IPS-15b (cell line): ENCODE data around the gene CWF19L1.
"Not testable (repeated sequence)": the region's sequence is repeated elsewhere in the genome, so short reads cannot be mapped to it uniquely, and the experiment has no call there.

Experiments
- H3K27me3 ChIP-seq: one replicate; pipeline ENCODE4 v1.6.1; 2013; ENCODE audit warnings: low read length; ENCODE audit not compliant: control insufficient read depth, insufficient read depth
- H3K36me3 ChIP-seq: one replicate; pipeline ENCODE4 v1.6.1; 2013; ENCODE audit warnings: low read length; ENCODE audit not compliant: control insufficient read depth, insufficient read depth
- H3K4me1 ChIP-seq: one replicate; pipeline ENCODE4 v1.6.1; 2013; ENCODE audit warnings: mild to moderate bottlenecking, low read length; ENCODE audit not compliant: control insufficient read depth, insufficient read depth
- H3K4me3 ChIP-seq: one replicate; pipeline ENCODE4 v1.5.1; 2013; ENCODE audit warnings: low read depth, low read length
- H3K9ac ChIP-seq: one replicate; pipeline ENCODE4 v1.6.1; 2013; ENCODE audit warnings: low read depth, mild to moderate bottlenecking, low read length
- H3K9me3 ChIP-seq: one replicate; pipeline ENCODE4 v1.6.1; 2013; ENCODE audit warnings: mild to moderate bottlenecking, low read length; ENCODE audit not compliant: control insufficient read depth, insufficient read depth

The CWF19L1 gene

DNA sequence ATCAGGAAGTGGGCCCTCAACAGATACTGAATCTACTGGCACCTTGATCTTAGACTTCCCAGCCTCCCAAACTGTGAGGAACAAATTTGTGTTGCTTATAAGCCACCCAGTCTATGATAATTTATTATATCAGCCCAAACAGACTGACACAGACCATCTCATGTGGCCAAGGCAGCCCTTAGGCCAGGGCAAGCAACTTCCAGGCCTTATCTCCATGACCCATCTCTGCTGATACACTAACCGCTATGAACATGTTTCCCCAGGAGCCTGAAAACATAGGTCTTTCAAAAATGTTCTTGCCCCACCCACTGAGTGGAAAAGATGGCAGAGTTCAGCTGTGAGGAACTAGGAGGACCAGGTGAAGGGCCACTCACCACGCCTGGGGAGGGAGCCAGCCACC, 22.2 kb upstream of the CWF19L1 start:
- no peaks in the 10 kb centered on the region for H3K27me3 ChIP-seq
- H3K9me3 ChIP-seq, result no peaks in the 10 kb centered on the region
- no peak overlapping the region for H3K9ac ChIP-seq
- H3K4me3 ChIP-seq, result no peak overlapping the region
- H3K36me3 ChIP-seq, result no peaks in the 10 kb centered on the region
- no peaks in the 10 kb centered on the region for H3K4me1 ChIP-seq

DNA sequence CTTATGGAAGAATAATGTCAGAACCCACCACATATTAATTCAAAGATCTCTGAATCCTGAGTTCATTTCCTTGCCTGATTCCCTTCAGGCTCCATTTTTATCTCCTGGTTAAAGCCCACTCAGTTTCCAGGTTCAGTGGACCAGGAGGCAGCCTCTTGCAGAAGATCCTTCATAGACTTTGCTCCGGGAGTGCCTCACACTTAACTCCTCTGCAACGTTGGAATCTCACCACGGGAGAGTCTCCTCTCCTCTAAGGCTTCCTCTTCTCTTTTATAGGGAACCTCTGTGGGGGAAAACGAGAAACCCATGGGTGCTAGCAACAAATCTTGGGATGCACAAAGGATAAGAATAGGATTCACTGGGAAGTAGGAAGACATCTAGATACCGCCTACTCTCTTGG, 20.8 kb upstream of the CWF19L1 start:
- Histone ChIP-seq H3K27me3 (no peaks in the 10 kb centered on the region), H3K9ac (no peak overlapping the region), H3K36me3 (peaks cover 3% of the 10 kb centered on the region), H3K4me1 (no peaks in the 10 kb centered on the region), H3K9me3 (no peaks in the 10 kb centered on the region), H3K4me3 (no peak overlapping the region)

DNA sequence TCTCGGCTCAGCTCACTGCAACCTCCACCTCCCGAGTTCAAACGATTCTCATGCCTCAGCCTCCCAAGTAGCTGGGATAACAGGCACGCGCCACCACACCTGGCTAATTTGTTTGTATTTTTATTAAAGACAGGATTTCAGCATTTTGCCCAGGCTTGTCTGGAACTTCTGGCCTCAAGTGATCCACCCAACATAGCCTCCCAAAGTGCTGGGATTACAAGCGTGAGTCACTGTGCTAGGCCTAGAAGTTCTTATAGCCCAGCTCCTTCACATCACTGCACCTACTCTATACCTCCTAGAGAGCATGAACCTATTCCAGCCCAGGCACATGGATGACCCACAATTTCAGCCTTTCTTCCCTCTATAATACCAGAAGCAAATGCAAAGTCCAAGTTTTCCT, 20.3 kb upstream of the CWF19L1 start:
- Histone ChIP-seq H3K4me1 (no peaks in the 10 kb centered on the region), H3K36me3 (peaks cover 4% of the 10 kb centered on the region), H3K9me3 (no peaks in the 10 kb centered on the region), H3K9ac (no peak overlapping the region), H3K27me3 (no peaks in the 10 kb centered on the region), H3K4me3 (no peak overlapping the region)

DNA sequence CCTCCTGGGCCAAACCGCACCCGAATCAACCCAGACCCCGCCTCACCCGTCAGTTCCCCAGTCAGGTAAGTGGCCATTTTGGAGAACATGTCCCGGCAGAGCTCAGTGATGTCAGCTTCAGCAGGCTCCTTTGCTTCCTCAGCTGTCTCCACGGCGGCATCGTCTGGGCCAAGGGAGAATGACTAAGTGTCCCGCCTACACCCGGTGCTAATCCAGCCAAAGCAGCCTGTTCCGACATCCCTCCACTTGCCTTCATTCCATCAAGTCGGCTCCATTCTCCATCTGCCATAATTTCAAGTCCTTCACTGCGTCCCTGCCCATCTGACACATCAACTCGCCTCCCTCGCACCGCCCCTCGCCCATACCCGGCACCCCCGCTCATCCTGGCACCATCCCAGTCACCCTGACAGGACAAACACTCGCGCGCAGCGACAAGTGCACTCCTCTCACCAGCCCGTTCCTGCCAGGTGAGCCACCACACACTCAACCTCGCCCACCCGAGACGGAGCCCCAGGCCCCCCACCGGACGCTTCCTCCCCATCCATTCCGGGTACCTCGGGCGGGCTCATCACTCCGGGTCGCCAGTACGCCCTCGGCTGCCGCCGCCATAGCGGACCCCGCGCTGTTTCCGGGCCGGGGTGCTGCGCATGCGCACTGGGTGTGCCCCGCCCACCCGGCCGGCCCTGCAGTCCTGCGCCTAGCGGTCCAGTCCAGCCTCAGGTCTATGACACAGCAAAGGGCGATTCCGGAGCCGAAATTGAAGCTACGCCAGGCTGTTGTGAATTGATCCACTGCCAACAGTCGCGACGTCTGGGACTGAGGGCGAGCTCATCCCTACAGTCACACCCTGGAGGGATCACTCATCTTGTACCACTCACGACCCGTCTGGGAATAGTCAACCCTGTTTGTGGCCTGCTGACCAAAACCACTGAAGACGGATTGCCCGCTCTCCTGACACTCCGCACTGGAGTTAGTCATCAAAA, 18.9 kb upstream of the CWF19L1 start, which contains the start of gene BLOC1S2:
BLOC1S2 (minus strand) TSS at position 630 of the 983 bp plus-strand sequence; CDS start at position 609, 21 bp downstream.
- H3K9ac ChIP-seq, result peak within 1 kb of the TSS; percentile 96
- H3K4me1 ChIP-seq, result no peaks in the 10 kb centered on the region
- H3K27me3 ChIP-seq, result no peaks in the 10 kb centered on the region
- no peaks in the 10 kb centered on the region for H3K9me3 ChIP-seq
- peak within 1 kb of the TSS; percentile 98 for H3K4me3 ChIP-seq
- H3K36me3 ChIP-seq, result peaks cover 4% of the 10 kb centered on the region

DNA sequence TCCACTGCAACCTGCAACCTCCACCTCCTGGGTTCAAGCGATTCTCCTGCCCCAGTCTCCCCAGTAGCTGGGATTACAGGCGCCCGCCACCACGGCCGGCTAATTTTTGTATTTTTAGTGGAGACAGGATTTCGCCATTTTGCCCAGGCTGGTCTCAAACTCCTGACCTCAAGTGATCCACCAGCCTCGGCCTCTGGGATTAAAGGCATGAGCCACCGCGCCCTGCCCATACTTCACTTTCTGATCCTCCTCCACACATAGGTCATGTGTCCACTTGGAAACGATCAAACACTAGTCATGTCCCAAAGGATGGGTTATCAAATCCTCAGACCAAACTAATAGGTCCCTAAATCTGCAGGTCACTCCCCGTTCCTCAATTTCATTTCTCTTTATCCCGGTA, 17.9 kb upstream of the CWF19L1 start:
- H3K9me3 ChIP-seq, H3K27me3 ChIP-seq, H3K4me1 ChIP-seq: not testable (repeated sequence)
- peak overlapping the region; percentile 98 for H3K4me3 ChIP-seq
- peak overlapping the region; percentile 96 for H3K9ac ChIP-seq
- peaks cover 11% of the 10 kb centered on the region for H3K36me3 ChIP-seq

DNA sequence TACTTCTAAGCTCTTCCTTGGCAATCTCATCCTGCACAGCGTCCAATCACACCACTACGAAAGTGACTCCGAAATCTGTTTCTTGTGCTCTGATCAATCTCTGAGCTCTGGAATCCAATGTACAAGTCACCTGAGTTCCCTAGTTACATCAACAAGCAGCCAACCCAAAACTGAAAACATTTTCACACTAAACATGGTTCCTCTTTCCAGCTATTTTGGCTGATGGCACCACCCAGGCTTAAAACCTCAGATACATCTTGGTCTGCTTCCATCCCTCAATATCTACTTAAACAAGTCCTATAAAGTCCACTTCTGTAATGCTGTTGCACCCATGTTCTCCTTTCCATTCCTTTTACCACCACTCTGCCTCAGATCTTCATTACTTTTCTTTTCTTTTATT, 15.5 kb upstream of the CWF19L1 start:
- Histone ChIP-seq H3K9ac (no peak overlapping the region), H3K4me3 (no peak overlapping the region), H3K9me3 (no peaks in the 10 kb centered on the region), H3K4me1 (no peaks in the 10 kb centered on the region), H3K36me3 (peaks cover 27% of the 10 kb centered on the region), H3K27me3 (no peaks in the 10 kb centered on the region)

DNA sequence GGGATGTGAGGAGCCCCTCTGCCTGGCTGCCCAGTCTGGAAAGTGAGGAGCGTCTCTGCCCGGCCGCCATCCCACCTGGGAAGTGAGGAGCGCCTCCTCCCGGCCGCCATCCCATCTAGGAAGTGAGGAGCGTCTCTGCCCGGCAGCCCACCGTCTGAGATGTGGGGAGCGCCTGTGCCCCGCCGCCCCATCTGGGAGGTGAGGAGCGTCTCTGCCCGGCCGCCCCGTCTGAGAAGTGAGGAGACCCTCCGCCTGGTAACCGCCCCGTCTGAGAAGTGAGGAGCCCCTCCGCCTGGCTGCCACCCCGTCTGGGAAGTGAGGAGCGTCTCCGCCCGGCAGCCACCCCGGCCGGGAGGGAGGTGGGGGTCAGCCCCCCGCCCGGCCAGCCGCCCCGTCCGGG, 9.5 kb upstream of the CWF19L1 start:
- not testable (repeated sequence) for H3K27me3 ChIP-seq, H3K9ac ChIP-seq, H3K4me3 ChIP-seq, H3K9me3 ChIP-seq, H3K4me1 ChIP-seq
- peaks cover 29% of the 10 kb centered on the region for H3K36me3 ChIP-seq

DNA sequence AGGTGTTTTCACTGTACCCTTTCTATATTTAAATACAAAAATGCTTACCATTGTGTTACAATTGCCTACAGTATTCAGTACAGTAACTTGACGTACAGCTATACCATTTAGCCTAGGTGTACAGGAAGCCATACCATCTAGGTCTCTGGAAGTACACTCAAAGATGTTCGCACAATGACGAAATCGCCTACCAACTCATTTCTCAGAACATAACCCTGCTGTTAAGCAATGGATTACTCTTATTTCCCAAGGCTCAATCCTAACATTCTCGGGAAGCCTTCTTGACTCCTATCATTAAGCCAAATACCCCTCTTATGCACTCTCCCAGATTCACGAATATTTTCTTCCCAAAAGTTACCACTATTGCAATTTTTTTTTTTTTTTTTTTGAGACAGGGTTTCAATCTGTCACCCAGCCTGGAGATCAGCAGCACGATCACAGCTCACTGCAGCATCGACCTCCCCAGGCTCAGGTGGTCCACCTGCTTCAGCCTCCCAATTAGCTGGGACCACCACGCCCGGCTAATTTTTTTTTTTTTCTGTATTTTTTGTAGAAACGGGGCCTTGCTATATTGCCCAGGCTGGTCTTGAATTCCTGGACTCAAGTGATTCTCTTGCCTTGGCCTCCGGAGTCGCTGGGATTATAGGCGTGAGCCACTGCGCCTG, 1.5 kb downstream of the CWF19L1 start:
- no peaks in the 10 kb centered on the region for H3K36me3 ChIP-seq
- H3K9ac ChIP-seq, result no peak overlapping the region
- H3K4me3 ChIP-seq, result no peak overlapping the region
- H3K4me1 ChIP-seq, result peaks cover 3% of the 10 kb centered on the region
- no peaks in the 10 kb centered on the region for H3K9me3 ChIP-seq
- no peaks in the 10 kb centered on the region for H3K27me3 ChIP-seq

DNA sequence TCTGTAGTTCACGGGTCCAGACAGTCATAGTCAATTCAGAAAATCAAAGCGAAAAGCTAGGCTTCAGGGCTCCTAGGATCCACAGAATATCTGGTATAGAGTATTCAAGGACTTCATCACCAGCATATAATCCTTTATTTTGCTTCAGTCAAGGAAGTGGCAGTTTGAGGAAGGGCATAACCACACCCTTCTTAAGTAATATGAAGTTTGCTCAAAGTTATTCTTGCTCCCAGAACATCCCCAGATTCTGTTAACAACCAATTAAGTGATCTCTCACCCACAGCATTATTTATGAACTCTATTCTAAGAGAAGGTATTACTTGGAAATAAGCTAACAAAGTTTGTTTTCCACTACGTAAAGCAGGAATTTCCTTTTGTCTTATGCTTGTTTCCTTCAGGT, 13.2 kb downstream of the CWF19L1 start:
- H3K27me3 ChIP-seq, result no peaks in the 10 kb centered on the region
- H3K4me3 ChIP-seq, result no peak overlapping the region
- no peak overlapping the region for H3K9ac ChIP-seq
- no peaks in the 10 kb centered on the region for H3K4me1 ChIP-seq
- no peaks in the 10 kb centered on the region for H3K9me3 ChIP-seq
- peaks cover 14% of the 10 kb centered on the region for H3K36me3 ChIP-seq

DNA sequence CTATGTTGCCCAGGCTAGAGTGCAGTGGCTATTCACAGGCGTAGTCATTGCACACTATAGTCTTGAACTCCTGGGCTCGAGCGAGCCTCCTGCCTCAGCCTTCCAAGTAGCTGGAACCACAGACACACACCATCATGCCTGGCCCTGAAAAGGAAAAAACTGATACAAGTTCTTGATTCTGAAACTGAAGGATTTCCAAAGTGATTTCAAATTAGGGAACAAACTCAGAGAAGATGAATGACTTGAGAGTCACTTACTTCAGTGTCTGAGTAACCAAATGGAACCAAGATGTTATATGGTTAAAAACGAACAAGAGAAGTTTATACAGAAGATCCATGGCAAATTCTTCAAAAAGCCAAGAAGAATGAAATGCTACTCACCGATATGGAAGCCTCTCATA, 14.4 kb downstream of the CWF19L1 start:
- no peaks in the 10 kb centered on the region for H3K4me1 ChIP-seq
- peaks cover 19% of the 10 kb centered on the region for H3K36me3 ChIP-seq
- H3K9ac ChIP-seq, result no peak overlapping the region
- no peaks in the 10 kb centered on the region for H3K9me3 ChIP-seq
- H3K4me3 ChIP-seq, result no peak overlapping the region
- H3K27me3 ChIP-seq, result no peaks in the 10 kb centered on the region

DNA sequence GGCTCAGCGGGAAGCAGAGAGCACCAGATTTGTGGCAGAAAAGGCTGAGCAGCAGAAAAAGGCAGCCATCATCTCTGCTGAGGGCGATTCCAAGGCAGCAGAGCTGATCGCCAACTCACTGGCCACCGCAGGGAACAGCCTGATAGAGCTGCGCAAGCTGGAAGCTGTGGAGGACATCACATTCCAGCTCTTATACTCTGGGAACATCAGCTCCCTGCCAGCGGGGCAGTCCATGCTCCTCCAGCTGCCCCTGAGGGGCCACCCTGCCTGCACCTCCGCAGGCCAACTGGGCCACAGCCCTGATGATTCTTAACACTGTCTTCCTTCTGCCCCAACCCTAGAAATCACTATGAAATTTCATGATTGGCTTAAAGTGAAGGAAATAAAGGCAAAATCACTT, 18.6 kb downstream of the CWF19L1 start:
- Histone ChIP-seq H3K9me3 (no peaks in the 10 kb centered on the region), H3K36me3 (peaks cover 19% of the 10 kb centered on the region), H3K9ac (no peak overlapping the region)

More for the DNA sequence above, 18.6 kb downstream of the CWF19L1 start:
- Histone ChIP-seq H3K4me3 (no peak overlapping the region), H3K4me1 (no peaks in the 10 kb centered on the region), H3K27me3 (no peaks in the 10 kb centered on the region)
